ENCODE results near the gene PRDM16. TPM values are rescaled to one million over a fixed set of nuclear protein-coding genes. Genes with fewer than 3 reads are reported as not detected.

The PRDM16 gene
- total RNA-seq, 1 donor from 2014 or later, result 0.43 TPM

- Histone ChIP-seq H3K4me3 (ENCODE audit: insufficient read depth, low read depth, low read length) (no peak overlapping the region), H3K9me3 (ENCODE audit: insufficient read depth, low read depth, low read length) (no peaks in the 10 kb centered on the region), H3K79me2 (ENCODE audit: insufficient read depth, low read length) (no peaks in the 10 kb centered on the region), H3K36me3 (ENCODE audit: insufficient read depth, low read length) (no peaks in the 10 kb centered on the region), H3K4me1 (ENCODE audit: insufficient read depth, low read length) (no peaks in the 10 kb centered on the region), H3K4me2 (ENCODE audit: low read length) (no peak overlapping the region), H3K9ac (ENCODE audit: low read length) (no peak overlapping the region), H3K27ac (ENCODE audit: low read depth, low read length) (no peak overlapping the region), H4K20me1 (ENCODE audit: insufficient read depth, low read length) (no peaks in the 10 kb centered on the region), H3K27me3 (ENCODE audit: insufficient read depth, low read length) (no peaks in the 10 kb centered on the region), H2AFZ (ENCODE audit: low read depth, low read length) (no peak overlapping the region)
- Mint-ChIP-seq H3K4me3 (ENCODE audit: unreplicated experiment) (no peak overlapping the region), H3K27ac (ENCODE audit: unreplicated experiment) (no peak overlapping the region), H3K36me3 (ENCODE audit: low read depth, unreplicated experiment) (peaks cover 1% of the 10 kb centered on the region), H3K9me3 (ENCODE audit: unreplicated experiment) (peaks cover 13% of the 10 kb centered on the region), H3K4me1 (ENCODE audit: low read depth, unreplicated experiment) (no peaks in the 10 kb centered on the region), H3K27me3 (ENCODE audit: low read depth, unreplicated experiment) (peaks cover 56% of the 10 kb centered on the region)
- TF ChIP-seq, protein P1, sequence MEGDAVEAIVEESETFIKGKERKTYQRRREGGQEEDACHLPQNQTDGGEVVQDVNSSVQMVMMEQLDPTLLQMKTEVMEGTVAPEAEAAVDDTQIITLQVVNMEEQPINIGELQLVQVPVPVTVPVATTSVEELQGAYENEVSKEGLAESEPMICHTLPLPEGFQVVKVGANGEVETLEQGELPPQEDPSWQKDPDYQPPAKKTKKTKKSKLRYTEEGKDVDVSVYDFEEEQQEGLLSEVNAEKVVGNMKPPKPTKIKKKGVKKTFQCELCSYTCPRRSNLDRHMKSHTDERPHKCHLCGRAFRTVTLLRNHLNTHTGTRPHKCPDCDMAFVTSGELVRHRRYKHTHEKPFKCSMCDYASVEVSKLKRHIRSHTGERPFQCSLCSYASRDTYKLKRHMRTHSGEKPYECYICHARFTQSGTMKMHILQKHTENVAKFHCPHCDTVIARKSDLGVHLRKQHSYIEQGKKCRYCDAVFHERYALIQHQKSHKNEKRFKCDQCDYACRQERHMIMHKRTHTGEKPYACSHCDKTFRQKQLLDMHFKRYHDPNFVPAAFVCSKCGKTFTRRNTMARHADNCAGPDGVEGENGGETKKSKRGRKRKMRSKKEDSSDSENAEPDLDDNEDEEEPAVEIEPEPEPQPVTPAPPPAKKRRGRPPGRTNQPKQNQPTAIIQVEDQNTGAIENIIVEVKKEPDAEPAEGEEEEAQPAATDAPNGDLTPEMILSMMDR (IDR thresholded peaks at IDR 0.05; ENCODE audit: insufficient read depth, low read depth, low read length), result no peak
- no peak for TF ChIP-seq EZH2 (IDR thresholded peaks at IDR 0.05; ENCODE audit: insufficient read depth, low read length)
- FAIRE-seq, result no peak
- no peak for DNase-seq (ENCODE audit: low read depth)
Measured at GRCh38 chr1:3050603-3051002, 18.4 kb upstream of the PRDM16 start.

- Histone ChIP-seq H3K9ac (ENCODE audit: low read length) (no peak overlapping the region), H3K4me1 (ENCODE audit: insufficient read depth, low read length) (no peaks in the 10 kb centered on the region), H3K27ac (ENCODE audit: low read depth, low read length) (no peak overlapping the region), H3K79me2 (ENCODE audit: insufficient read depth, low read length) (no peaks in the 10 kb centered on the region), H2AFZ (ENCODE audit: low read depth, low read length) (no peak overlapping the region), H3K4me3 (ENCODE audit: insufficient read depth, low read depth, low read length) (no peak overlapping the region), H3K9me3 (ENCODE audit: insufficient read depth, low read depth, low read length) (no peaks in the 10 kb centered on the region), H3K27me3 (ENCODE audit: insufficient read depth, low read length) (no peaks in the 10 kb centered on the region), H3K36me3 (ENCODE audit: insufficient read depth, low read length) (no peaks in the 10 kb centered on the region), H3K4me2 (ENCODE audit: low read length) (no peak overlapping the region), H4K20me1 (ENCODE audit: insufficient read depth, low read length) (no peaks in the 10 kb centered on the region)
- DNase-seq (ENCODE audit: low read depth), result no peak
- Mint-ChIP-seq H3K9me3 (ENCODE audit: unreplicated experiment) (peaks cover 13% of the 10 kb centered on the region), H3K4me3 (ENCODE audit: unreplicated experiment) (no peak overlapping the region), H3K27ac (ENCODE audit: unreplicated experiment) (no peak overlapping the region), H3K4me1 (ENCODE audit: low read depth, unreplicated experiment) (no peaks in the 10 kb centered on the region), H3K36me3 (ENCODE audit: low read depth, unreplicated experiment) (peaks cover 1% of the 10 kb centered on the region), H3K27me3 (ENCODE audit: low read depth, unreplicated experiment) (peaks cover 63% of the 10 kb centered on the region)
- FAIRE-seq, result no peak
- TF ChIP-seq, protein P1 (IDR thresholded peaks at IDR 0.05; ENCODE audit: insufficient read depth, low read depth, low read length), result no peak
- TF ChIP-seq EZH2 (IDR thresholded peaks at IDR 0.05; ENCODE audit: insufficient read depth, low read length), result no peak
Measured at GRCh38 chr1:3051270-3052268, 17.4 kb upstream of the PRDM16 start.

GRCh38 chr1:3052501-3052900 lies 16.5 kb upstream of the PRDM16 start:
- Histone ChIP-seq H3K4me3 (ENCODE audit: insufficient read depth, low read depth, low read length) (no peak overlapping the region), H3K79me2 (ENCODE audit: insufficient read depth, low read length) (no peaks in the 10 kb centered on the region), H4K20me1 (ENCODE audit: insufficient read depth, low read length) (no peaks in the 10 kb centered on the region), H3K4me1 (ENCODE audit: insufficient read depth, low read length) (no peaks in the 10 kb centered on the region), H3K4me2 (ENCODE audit: low read length) (no peak overlapping the region), H3K27ac (ENCODE audit: low read depth, low read length) (no peak overlapping the region), H3K9me3 (ENCODE audit: insufficient read depth, low read depth, low read length) (no peaks in the 10 kb centered on the region), H3K27me3 (ENCODE audit: insufficient read depth, low read length) (no peaks in the 10 kb centered on the region), H2AFZ (ENCODE audit: low read depth, low read length) (no peak overlapping the region), H3K36me3 (ENCODE audit: insufficient read depth, low read length) (no peaks in the 10 kb centered on the region), H3K9ac (ENCODE audit: low read length) (no peak overlapping the region)
- DNase-seq (ENCODE audit: low read depth) (no peak), FAIRE-seq (no peak)
- H3K27ac Mint-ChIP-seq (ENCODE audit: unreplicated experiment), result no peak overlapping the region
- peaks cover 1% of the 10 kb centered on the region for H3K36me3 Mint-ChIP-seq (ENCODE audit: low read depth, unreplicated experiment)
- H3K4me1 Mint-ChIP-seq (ENCODE audit: low read depth, unreplicated experiment), result no peaks in the 10 kb centered on the region
- TF ChIP-seq, protein P1 (IDR thresholded peaks at IDR 0.05; ENCODE audit: insufficient read depth, low read depth, low read length), result no peak
- TF ChIP-seq EZH2 (IDR thresholded peaks at IDR 0.05; ENCODE audit: insufficient read depth, low read length), result no peak
- H3K27me3 Mint-ChIP-seq (ENCODE audit: low read depth, unreplicated experiment), result peaks cover 68% of the 10 kb centered on the region
- no peak overlapping the region for H3K4me3 Mint-ChIP-seq (ENCODE audit: unreplicated experiment)
- peaks cover 13% of the 10 kb centered on the region for H3K9me3 Mint-ChIP-seq (ENCODE audit: unreplicated experiment)

Data from astrocyte (in vitro differentiated cells and primary cell).